ENCODE measurements around the gene VAMP3. TPM values are rescaled to one million over a fixed set of nuclear protein-coding genes. Genes with fewer than 3 reads are reported as not detected.

The VAMP3 gene
- total RNA-seq, 4 donors from 2014 or later = 82.8 to 731 (median 95.2) TPM

GRCh38 chr1:7727809-7728471 is 43.2 kb upstream of the VAMP3 start:
- TF ChIP-seq CTCF (IDR thresholded peaks at IDR 0.05) = no peak
- TF ChIP-seq POLR2A (IDR thresholded peaks at IDR 0.05) = no peak
- Histone ChIP-seq H3K4me3 (replicated peaks in 1 of 3) (no peak overlapping the region), H3K27me3 (no peaks in the 10 kb centered on the region), H3K36me3 (no peaks in the 10 kb centered on the region), H3K9me3 (no peaks in the 10 kb centered on the region), H3K27ac (no peak overlapping the region), H3K4me1 (no peaks in the 10 kb centered on the region)
- WGBS, 2 donors = 63 to 70% methylated on average over 13 of the region's 14 CpGs
- DNase-seq = no peak
- intact Hi-C loops (cut with DNase I) = no loop called here

- DNase-seq = no peak
- WGBS, 2 donors = 97 to 98% methylated on average over 5 of the region's 5 CpGs
- Histone ChIP-seq H3K27me3 (no peaks in the 10 kb centered on the region), H3K9me3 (no peaks in the 10 kb centered on the region), H3K27ac (no peak overlapping the region), H3K4me1 (no peaks in the 10 kb centered on the region), H3K4me3 (replicated peaks in 1 of 3) (no peak overlapping the region), H3K36me3 (no peaks in the 10 kb centered on the region)
- intact Hi-C loops (cut with DNase I) = no loop called here
- TF ChIP-seq POLR2A (IDR thresholded peaks at IDR 0.05) (no peak), CTCF (IDR thresholded peaks at IDR 0.05) (no peak)
Measured at GRCh38 chr1:7729761-7730160, 41.3 kb upstream of the VAMP3 start.

GRCh38 chr1:7732331-7732730 is 38.8 kb upstream of the VAMP3 start:
- TF ChIP-seq CTCF (IDR thresholded peaks at IDR 0.05) (no peak), POLR2A (IDR thresholded peaks at IDR 0.05) (no peak)
- H3K4me3 ChIP-seq (replicated peaks in 1 of 3) = no peak overlapping the region
- no peaks in the 10 kb centered on the region for H3K9me3 ChIP-seq
- DNase-seq = no peak
- H3K27ac ChIP-seq = no peak overlapping the region
- H3K27me3 ChIP-seq = no peaks in the 10 kb centered on the region
- 84 to 89% methylated on average over 19 of the region's 19 CpGs for WGBS, 2 donors
- no peaks in the 10 kb centered on the region for H3K4me1 ChIP-seq
- intact Hi-C loops (cut with DNase I) = no loop called here
- H3K36me3 ChIP-seq = no peaks in the 10 kb centered on the region

GRCh38 chr1:7733276-7733675 is 37.8 kb upstream of the VAMP3 start:
- no peaks in the 10 kb centered on the region for H3K9me3 ChIP-seq
- intact Hi-C loops (cut with DNase I) = no loop called here
- H3K4me3 ChIP-seq (replicated peaks in 1 of 3) = no peak overlapping the region
- no peak for TF ChIP-seq POLR2A (IDR thresholded peaks at IDR 0.05)
- TF ChIP-seq CTCF (IDR thresholded peaks at IDR 0.05) = no peak
- H3K4me1 ChIP-seq = no peaks in the 10 kb centered on the region
- no peaks in the 10 kb centered on the region for H3K27me3 ChIP-seq
- no peaks in the 10 kb centered on the region for H3K36me3 ChIP-seq
- WGBS, 2 donors = 82 to 86% methylated on average over 2 of the region's 2 CpGs
- no peak overlapping the region for H3K27ac ChIP-seq
- no peak for DNase-seq

- no peaks in the 10 kb centered on the region for H3K36me3 ChIP-seq
- WGBS, 2 donors = 86 to 88% methylated on average over 6 of the region's 6 CpGs
- no peak for TF ChIP-seq POLR2A (IDR thresholded peaks at IDR 0.05)
- no peak for TF ChIP-seq CTCF (IDR thresholded peaks at IDR 0.05)
- no peak overlapping the region for H3K4me3 ChIP-seq (replicated peaks in 1 of 3)
- H3K27me3 ChIP-seq = no peaks in the 10 kb centered on the region
- H3K4me1 ChIP-seq = no peaks in the 10 kb centered on the region
- DNase-seq = no peak
- no peak overlapping the region for H3K27ac ChIP-seq
- H3K9me3 ChIP-seq = no peaks in the 10 kb centered on the region
- intact Hi-C loops (cut with DNase I) = no loop called here
Measured at GRCh38 chr1:7738044-7738443, 33.1 kb upstream of the VAMP3 start.

Measured in thyroid gland (tissue), 4 donors.